CD4-positive, alpha-beta T cell treated with Interleukin-12 subunit alpha and Interleukin-12 subunit beta, for 1 hour (primary cell): ENCODE results near the gene ERP44.
"Not testable (repeated sequence)": the region's sequence is repeated elsewhere in the genome, so short reads cannot be mapped to it uniquely, and the experiment has no call there.

Source experiments
- DNase-seq: peaks from one replicate; pipeline ENCODE4 v3.0.0-alpha.2; 2020

ERP44 gene

DNA sequence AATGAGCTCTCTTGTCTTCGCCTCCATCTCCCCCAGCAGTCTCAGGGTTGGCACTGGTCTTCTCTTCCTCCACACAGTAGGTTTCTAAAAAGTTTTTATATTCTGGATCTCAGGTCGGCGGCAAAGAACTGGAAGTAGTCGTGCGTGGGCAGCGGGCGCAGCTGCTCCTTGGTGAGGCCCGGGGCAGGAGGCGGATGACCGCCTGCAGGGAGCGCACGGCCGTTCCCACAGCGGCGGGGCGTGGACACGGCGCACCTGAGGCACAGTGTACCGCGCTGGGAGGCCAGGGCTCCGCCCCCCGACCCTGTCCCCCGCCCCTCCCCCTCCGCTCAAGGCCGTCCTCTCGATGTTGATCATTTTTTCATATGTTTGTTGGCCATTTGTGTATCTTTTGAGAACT, 99.9 kb downstream of the ERP44 start:
- DNase-seq, result no peak

DNA sequence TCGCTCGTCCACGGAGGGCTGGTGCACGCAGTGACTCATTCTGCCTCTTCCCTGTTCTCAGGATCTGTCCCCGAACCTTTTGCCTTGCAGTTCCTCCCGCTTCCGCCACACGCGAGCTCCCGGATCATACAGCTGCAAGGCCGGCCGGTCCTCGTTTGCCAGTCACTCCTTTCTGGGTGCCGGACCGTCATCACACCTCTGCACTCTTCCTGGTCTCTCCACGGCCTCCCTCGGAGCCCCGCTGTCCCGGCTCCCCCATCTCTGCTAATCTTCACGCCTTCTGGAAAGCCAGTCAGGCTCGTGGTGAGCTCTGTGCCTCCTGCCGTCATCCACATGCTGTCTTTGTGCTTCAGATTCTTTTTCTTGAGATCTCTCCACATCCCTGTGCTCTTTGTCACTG, 100.5 kb downstream of the ERP44 start:
- no peak for DNase-seq

DNA sequence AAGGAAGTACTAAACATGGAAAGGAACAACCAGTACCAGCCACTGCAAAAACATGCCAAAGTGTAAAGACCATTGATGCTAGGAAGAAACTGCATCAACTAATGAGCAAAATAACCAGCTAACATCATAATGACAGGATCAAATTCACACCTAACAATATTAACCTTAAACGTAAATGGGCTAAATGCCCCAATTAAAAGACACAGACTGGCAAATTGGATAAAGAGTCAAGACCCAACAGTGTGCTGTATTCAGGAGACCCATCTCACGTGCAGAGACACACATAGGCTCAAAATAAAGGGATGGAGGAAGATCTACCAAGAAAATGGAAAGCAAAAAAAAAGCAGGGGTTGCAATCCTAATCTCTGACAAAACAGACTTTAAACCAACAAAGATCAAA, 108.3 kb downstream of the ERP44 start:
- DNase-seq, result not testable (repeated sequence)

DNA sequence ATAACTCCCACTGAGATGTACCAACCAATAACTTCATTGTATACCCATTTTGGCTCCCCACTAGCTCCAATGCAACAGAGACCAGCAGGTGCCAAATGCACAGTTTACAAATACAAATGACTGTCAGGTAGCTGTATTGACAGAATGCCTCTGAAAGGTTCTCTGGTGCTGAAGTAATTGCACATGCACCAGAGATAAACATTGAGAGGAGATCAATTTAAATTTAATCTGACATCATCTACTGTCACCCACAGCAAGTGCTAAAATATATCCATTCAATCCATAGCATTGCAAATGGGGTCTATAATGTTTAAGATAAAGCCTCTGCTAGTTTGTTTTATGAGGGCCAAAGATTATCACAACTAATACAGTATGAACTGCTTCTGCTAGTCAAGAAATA, 112.2 kb downstream of the ERP44 start:
- DNase-seq, result no peak

DNA sequence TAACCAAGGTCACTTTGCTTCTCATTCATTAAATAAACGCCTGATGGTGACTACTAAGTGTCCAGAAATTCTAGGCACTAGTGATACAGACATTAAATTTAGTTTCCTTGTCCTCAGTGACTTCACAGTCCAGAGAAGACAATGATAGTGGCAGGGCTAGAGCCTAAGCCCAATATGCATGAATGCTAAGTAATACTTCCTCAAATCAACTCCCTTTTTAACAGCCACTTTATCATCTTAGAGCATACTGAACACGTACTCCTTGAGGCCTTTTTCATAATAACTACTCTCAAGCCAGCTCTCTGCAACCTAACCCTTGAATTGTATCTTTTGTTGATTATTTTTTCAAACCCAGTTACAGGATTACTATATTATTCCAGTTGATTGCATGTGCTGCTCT, 118.2 kb downstream of the ERP44 start:
- DNase-seq, result no peak

DNA sequence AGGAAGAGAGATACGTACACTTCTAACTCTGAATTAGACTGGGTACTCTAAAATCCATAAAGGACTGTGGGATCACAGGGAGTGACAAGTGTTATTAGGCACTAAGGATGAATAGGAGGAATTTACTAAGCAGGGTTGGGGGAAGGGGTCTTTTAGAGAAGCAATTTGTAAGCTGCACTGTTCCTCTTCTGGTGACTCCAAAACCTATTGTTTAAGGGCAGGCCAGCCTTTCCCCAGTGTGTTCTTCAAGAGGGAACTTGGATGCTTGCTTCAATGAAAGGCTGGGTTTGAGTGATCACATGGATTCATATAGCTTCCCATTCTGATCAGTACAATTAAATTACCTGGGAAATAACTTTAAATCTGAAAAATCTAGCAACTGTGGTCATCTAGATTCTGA, 120.6 kb downstream of the ERP44 start:
- no peak for DNase-seq

DNA sequence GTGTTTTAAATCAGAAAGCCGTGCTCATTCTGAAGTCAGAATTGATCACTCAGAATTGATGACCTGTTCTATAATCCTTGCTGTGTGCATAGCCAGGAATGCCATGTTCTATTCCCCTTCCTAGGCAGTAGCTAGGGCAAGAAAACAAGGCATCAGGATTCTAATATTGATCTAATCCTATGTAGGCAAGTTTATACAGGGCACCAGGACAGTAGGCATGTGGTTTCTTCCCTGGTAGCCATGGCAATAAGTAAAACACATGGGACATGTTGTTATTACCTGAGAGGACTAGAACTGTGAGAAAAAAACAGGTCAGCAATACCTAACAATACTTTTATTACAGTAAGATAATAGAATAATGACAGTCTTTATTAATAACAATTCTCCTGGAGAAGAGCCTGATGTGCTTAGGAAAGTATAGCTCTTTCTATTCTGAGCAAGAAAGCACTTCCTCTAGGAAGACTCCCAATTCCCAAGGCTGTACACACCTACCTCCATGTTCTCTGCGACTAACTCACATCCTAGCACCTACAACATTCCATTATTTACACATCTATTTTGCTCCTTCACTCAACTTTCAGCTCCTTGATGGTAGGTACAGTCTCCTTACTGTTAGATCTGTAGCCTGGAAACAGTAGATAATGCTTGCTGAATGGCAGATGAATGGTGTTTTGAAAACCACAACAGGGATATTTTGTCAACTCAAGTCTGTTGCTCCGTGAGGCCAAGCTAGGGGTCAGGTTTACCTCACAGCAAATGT, 121.6 kb downstream of the ERP44 start:
- DNase-seq, result no peak

DNA sequence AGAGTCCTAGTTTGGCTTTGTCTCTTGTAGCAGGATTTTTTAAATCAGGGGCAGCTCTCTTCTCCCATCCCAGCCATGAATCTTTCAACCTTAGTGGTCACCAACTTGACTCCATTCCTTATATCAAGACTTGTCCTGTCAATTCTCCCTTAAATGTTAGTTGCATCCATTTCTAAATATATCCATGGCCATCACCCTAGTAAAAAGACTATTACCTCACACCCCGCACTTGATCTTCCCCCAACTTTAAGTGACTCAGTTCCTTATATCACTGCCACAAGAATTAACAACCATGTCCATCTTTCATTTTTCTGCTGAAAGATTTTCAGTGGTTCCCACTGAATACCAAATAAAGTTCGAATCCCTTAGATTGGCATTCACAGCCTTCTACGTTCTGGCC, 125.3 kb downstream of the ERP44 start:
- DNase-seq, result no peak

DNA sequence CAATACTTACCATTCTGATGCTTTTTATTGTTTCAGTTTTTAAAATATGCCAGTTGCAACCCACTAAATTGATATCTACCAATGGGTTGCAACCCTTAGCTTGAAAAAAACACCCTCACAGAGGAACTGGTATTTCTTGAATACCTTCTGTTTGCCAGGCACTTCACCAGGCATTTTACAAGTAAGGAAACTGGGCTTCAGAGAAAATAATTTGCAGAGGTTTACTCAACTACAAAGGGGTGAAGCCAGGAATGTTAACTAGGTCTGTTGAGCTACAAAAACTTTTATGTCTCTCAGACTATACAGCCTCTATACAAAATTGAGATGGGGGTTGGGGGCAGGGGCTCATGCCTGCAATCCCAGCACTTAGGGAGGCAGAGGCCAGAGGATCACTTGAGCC, 127.4 kb downstream of the ERP44 start:
- DNase-seq, result no peak

DNA sequence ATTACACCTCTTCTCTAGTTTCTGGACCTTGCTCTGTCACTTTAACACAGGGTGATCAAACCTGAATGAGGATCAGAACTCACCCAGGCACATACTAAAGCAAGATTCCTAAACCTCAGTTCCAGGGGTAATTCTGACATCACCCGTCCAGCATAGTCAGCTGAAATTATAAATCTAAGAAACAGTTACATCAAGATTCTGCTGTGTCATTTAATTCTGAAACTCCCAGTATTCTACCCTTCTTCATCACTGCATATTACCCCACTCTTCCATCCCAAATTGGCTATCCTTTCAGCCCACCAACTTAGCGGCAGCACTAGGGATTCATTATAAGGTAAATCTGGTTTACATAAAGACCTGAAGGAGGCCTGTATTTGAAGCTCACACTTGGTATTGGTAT, 128.3 kb downstream of the ERP44 start:
- no peak for DNase-seq

DNA sequence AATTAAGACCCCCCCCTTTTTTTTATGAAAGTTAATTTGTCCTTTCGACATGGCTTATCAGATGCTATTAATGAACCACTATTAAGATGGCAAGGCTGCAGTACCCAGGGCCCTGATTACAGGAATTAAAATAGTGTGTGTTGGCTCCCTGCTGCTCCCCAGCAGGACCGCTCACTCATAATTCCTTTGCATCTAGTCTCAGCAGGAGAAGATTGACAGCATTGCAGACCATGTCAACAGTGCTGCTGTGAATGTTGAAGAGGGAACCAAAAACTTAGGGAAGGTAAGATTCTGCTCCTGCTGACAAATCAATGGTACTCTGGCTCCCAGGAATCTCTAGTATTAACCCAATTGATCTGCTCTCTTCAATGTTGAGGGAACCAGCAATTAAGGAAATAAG, 131.3 kb downstream of the ERP44 start:
- no peak for DNase-seq

DNA sequence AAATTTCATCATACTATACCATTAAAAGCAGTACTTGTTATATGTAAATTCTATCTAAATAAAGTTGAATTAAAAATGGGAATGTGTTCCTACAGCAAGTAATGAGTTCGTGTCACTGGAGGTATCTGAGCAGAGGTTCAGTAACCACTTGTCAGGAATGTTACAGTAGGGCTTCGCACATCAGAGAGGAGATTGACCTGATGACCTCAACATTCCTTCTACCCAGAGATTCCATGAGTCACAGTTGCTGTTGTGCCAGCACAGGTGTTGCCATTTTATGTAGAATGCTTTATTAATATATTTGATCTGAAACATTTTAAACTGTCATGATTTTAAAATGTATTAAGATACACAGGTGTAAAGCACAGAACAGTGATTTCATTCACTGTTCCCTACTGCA, 132.1 kb downstream of the ERP44 start:
- no peak for DNase-seq

DNA sequence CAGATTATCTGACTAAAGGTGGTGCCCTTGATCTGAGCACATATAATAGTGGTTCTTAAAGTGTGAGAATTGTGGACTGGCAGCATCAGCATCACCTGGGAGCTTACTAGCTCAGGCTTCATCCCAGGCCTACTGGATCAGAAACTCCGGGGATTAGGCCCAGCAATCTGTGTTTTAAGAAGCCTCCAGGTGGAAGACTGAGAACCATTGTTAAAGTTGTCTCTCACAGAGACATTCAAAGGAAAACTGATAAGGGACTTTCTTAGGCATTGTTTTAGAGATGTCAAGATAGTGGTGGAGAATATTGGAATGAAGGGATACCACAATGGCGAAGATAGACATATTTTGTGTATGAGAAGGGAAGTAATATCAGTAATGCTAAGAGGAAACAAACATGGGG, 132.8 kb downstream of the ERP44 start:
- DNase-seq, result no peak

DNA sequence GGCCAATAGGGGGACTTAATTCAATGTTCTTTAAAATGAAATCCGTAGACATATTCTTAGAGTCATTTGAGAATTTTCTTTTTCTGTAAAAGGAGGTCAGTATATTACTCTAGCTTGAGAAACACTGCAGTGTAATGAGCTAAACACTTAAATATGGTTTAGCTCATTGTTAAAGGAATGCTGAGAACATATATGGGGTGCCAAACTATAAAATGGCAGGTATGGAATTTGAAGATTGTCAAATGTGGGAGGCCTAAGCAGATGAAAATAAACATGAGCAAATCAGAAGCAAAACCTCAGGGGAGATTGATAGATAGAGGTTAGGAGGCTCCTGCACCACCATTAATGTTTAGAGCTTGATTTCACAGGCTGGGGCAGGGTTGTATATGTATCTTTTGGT, 134.5 kb downstream of the ERP44 start:
- DNase-seq, result no peak

DNA sequence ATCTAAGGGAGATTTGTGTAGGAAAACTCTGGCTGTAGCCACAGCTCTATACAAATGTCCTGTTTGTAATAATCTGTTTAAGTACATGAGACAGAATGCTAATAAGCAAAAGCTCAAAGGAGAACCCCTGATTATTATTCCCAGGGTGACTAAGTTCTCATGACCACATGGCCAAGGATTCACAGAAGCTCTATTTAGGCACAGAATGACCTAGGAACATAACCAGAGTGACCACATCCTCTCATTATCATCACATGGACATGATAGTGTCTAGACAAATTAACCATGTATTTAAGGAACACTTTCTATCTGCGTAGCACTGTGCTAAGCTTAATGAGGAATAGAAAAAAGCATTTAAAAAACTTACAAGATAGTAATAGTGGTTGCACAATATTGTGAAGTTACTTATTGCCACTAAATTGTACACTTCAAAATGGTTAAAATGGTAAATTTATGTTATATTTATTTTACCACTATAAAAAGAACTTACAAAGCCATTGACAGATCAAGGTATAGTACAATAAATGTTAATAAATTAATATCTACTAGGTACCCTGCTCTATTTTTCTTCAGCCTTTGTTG, 136.0 kb downstream of the ERP44 start:
- DNase-seq, result no peak

DNA sequence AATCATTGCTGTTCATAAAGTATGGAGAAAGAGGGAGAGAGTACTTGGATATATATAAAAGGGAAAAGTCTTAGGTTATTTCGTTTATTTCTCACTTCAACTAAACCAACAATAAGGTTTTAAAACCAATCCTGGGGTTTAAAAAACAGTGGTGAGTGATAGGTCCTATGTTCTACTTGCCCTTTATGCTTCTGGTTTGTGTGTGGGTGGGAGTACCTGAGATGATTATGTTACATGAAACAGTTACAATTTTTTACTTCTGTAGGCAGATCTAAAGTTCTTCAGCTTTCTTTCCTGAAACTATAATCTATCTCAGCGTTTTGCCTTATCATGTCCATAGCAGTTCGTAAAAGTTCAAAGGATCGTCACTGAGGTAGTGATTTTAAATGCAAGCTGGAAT, 143.2 kb downstream of the ERP44 start:
- DNase-seq, result no peak

DNA sequence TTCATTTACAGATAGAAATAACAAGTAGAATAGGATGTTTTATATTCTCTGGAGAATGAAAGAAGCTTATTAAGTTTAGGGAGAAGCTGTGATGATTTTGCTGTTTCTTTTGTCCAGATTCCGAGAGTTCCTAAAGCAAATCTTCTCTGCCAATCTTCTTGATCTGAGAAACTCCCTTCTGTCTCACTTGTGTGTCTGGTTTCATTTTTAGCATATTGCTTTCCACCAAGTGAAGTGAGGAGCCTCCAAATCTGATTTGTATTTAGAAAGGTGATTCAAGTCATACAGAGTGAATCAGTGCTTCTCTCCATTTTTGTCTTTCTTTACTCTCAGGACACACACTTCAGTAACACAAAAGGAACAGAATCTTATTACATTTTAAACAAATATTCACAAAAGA, 144.0 kb downstream of the ERP44 start:
- DNase-seq, result no peak

DNA sequence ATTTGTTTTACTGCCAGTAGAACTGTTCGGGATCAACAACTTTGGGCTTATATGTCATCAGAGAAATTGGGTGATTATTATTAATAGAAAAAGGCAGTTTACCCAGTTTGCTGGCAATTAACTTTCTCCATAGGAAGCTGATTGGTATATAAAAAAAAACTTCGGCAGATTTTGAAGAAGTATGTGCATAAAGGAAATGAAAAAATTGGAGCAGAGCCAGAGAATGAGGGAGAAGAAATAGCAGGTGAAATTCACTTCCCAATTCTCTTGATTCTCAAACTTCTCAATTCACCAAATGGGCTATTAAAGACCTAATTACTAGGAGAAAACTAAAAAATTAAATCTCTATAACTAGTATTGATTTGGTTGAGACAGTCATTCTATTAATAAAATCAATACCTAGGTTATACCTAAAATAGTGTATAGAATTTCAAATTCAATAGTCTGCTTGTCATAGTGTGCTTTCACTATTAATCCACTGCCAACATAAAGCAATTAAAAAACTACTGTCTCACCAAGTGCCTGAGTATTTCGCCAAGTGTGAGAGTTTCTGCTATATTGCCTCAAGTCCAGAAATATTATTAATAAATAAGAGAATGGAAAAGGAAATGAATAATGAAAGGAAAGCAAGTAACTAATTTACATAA, 144.8 kb downstream of the ERP44 start:
- no peak for DNase-seq

DNA sequence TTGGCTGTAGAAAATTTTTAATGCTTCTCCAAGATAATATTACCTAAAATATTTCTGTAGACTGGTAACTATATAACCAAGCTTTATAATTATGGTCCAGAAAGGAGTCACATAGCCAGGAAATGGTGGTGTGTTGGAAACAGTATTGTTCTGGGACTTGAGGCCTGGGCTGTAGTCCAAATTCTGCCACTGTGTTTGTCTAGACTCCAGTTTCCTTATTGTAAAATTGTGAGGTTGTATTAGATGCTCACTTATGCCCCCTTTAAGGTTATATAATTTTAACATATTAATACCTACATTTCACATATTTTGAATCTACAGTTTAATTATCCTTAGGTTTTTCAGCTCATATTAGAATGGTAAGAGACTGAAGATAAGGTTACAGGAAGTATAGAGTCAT, 149.9 kb downstream of the ERP44 start:
- DNase-seq, result no peak

DNA sequence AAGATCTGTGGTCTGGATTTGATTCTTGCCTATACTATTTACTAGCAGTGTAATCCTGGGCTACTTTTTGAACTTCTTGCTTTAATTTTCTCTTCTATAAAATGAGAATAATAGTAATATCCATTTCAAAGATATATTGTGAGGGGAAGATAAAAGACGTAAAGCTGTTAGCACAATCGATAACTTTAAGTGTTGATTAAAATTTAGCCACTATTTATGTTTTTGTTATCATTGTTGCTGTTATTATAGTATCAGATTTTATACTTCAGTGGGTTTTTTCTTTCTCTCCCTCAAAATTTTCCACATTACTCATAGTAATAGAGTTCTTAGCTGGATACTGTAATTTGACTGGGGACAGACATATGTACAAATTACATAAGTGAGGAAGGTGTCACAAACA, 150.3 kb downstream of the ERP44 start:
- DNase-seq, result no peak

DNA sequence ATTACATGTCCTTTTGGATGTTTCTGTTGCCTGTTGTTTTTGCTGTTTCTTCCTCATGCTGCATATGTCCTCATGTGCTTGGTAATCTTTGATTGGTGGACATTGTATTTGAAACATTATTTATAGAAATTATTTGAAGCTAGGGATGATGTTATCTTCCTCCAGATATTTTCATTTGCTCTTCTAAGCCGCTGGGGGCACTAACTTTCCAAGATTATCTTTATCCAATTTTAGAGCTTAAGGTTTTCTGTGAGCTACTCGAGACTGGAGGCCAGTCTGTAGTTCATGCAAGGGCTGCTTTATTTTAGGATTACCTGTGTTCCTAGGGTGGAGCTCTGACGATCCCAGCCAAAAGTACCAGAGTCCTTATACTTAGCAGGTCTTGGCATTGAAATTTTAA, 151.4 kb downstream of the ERP44 start:
- DNase-seq, result no peak

DNA sequence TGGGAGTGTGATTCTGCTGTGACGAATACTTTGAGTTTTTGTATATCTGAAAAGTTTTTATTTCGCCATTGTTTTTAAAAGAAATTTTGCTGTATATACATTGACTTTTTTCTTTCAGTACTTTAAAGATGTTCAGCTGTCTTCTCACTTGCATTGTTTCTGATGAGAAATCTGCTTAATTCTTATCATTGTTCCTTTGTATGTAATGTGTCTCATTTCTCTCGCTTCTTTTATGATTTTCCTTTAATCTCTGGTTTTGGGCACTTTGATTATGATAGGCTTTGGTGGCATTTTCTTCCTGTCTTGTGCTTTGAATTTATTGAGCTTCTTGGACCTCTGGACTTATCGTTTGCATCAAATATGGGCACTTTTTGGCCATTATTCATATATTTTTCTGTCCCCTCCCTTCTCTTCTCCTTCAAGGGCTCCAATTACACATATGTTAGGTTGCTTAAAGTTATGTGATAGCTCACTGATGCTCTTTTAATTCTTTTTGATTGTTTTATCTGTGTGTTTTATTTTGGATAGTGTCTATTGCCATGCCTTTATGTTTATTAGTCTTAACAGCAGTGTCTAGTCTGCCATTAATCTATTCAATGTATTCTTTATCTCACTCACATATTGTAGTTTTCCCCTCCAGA, 161.7 kb downstream of the ERP44 start:
- DNase-seq, result no peak

DNA sequence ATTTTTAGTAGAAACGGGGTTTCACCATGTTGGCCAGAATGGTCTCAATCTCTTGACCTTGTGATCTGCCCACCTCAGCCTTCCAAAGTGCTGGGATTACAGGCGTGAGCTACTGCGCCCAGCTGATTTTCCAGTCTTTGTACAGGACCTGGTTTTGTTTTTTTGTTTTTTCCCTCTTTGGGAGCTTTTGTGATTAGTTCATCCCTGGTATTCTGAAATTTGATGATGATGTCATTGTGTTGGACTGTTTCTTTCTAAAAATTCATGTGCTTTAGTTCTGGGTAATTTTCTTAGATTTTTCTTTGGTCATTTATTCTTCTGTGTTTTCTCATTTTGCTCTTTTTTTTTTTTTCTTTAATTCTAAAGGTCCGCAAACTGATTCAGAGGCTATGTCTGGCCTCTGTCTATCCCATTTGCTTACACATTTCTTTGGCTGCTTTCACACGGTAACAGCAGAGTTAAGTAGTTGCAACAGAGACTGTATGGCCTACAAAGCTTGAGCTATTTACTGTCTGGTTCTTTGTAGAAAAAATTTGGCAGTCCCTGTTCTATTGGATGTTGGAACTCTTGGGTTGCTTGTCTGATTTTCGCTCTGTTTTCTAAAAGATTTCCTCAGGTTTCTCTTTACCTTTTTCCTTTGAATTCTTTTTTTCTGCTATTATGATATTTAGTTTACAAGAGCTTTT, 167.5 kb downstream of the ERP44 start:
- DNase-seq, result no peak

DNA sequence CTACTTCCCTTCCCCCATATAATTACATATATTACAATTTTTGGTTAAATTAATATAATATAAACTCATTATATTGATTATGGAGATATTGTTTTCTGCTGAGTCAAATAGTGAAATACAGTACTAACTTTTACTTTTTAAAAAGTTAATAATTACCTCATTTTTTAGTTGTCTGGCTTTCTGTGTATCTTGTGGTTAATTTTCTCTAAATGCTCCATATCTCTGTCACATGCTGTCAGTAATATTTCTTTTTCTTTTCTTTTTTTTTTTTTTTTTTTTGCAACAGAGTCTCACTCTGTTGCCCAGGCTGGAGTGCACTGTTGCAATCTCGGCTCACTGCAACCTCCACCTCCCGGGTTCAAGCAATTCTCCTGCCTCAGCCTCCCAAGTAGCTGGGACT, 169.1 kb downstream of the ERP44 start:
- no peak for DNase-seq
